Measurements from ENCODE around the gene NCR2.
A peak's percentile ranks its signal among the peaks of the same experiment; 100 is the strongest.
"Not testable (repeated sequence)": the region's sequence is repeated elsewhere in the genome, so short reads cannot be mapped to it uniquely, and the experiment has no call there.

NCR2 gene, protein sequence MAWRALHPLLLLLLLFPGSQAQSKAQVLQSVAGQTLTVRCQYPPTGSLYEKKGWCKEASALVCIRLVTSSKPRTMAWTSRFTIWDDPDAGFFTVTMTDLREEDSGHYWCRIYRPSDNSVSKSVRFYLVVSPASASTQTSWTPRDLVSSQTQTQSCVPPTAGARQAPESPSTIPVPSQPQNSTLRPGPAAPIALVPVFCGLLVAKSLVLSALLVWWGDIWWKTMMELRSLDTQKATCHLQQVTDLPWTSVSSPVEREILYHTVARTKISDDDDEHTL

DNA sequence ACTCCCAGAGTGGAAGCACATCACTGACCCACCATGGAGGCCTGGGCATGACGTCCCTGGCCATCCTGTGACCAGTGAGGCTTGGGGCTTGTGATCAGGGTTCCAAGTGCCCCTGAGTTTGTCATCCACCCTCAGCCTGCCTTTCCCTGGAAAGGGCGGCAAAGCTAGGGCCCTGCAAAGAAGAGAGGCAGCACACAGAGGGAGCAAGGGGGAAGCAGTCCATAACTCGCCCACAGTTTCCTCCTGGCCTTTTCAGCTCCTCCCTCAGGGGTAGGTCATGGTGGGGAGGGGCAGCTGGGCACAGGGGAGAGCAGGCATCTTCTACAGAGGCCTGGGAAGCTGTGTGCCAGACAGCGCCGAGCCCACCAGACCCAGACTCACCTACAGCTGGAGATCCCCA lies at the start of gene NCR2:
TSS of gene NCR2 (plus strand) at position 313 of the 400 bp plus-strand sequence. CDS start 269 bp downstream, outside the sequence.
- DNase-seq (ENCODE audit: low read depth in 2 of 2): no peak

DNA sequence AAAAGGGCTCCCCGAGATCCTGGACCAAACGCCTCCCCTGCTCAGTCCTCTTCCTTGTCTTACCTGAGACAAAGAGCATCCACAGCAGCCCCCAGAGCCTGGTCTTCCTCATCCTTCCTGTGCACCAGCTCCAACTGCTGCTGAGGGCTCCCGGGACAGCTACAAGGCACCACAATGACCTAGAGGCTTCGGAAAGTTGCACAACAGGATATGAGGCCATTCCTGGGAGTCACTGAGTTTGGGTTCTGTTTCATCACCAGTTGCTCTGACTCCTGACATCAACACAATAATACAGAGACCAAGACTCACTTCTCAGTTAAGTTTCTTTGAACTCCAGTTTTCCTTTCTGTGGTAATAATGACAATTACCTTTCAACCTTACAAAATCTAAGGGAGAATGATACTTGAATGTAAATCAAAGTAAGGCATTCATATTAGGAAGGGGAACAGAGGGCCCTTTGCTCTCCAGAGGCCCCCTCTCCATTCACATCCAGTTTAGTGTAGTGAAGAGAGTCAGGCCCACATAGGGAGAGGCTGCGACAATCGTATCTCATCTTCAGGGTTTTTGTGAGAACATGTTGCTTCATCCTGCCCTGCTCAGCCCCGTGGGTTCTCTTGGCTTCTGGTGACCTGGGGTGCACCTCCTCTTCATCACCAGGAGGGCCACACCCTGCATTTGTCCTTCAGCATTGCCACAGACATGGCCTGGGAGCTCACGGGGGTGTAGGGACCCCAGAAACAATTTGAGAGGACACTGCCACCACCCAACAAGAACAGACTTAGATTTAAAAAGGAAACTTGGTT lies 48.7 kb upstream of the NCR2 start, which contains the start of gene TREM1:
TSS of gene TREM1 (minus strand) at position 139 of the 803 bp plus-strand sequence. CDS start at position 112, 27 bp downstream.
- no peak for DNase-seq (ENCODE audit: low read depth in 2 of 2)

DNA sequence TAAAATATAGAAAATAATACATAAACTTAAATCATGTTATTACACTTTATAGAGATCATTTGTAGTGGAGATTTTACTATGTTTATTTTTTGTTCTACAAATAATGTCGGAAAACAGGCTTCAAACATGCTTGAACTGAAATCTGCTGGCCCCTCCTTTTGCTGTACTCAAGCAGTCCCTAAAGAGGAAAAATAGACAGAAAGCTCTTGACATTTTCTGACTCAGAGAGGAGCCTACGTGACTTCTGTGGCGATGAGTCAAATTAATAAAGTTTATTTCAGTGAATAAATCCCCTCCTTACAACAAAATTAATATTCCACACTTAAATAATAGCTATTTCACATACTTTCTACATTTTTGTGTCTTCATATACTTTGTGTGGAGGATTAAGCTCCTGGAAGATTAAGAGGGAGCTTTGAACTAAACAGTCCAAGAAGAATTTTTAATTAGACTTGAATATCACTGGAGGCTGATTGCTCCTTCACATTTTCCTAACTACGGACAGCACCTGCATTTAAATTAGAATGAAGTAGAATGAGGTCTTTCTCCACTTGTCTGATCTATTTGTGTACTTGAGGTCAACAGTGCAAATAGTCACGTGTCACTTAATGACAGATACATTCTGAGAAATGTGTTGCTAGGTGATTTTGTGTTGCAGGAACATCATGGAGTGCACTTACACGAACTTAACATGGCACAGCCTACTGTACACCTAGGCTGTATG lies 47.2 kb upstream of the NCR2 start:
- no peak for DNase-seq (ENCODE audit: low read depth in 2 of 2)

DNA sequence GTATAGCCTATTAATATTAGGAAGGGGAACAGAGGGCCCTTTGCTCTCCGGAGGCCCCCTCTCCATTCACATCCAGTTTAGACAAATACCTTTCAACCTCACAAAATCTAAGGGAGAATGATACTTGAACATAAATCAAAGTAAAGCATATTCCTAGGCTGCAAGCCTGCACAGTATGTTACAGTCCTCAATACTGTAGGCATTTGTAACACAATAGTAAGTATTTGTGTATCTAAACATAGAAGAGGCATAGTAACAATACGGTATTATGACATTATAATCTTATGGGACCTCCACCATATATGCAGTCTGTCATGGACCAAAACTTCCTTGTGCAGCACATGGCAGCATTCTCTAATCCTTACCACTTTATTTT lies 46.7 kb upstream of the NCR2 start:
- no peak for DNase-seq (ENCODE audit: low read depth in 2 of 2)

DNA sequence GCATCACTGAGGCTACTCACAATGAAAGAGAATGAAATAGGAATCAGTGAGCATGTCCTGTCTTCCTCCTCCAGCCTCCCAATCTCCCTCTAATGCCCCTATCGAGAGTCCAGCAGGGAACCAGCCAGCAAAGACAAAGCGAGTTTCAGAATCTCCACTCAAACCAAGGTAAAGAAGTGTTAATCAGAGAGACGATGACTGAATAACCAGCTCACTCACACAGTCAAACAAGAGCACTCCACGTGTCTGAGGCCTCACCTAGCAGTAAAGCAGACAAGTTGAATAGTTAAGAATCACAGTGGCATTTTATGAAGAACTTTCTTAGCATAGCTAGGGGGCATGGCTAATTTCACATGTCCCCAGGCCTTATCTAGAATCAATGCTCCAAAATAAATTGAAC lies 45.6 kb upstream of the NCR2 start:
- no peak for DNase-seq (ENCODE audit: low read depth in 2 of 2)

DNA sequence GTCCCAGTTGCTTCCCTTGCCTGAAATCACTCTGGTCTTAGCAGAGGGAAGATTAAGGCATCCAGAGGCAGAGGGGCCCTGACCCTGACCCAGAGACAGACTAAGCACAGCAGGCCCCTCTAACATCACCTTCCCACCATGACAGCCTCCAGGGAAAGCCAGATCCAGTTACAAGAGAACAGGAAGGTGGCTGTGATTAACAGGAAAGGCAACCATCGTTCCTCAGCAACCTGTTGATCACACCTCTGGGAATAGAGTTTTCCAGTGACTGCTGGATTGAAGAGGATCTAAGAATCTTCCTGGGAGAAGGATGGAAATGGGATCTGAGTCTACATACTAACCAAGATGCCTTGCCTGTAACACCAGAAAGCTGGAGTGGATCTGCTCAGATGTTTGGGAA lies 43.7 kb upstream of the NCR2 start:
- no peak for DNase-seq (ENCODE audit: low read depth in 2 of 2)

DNA sequence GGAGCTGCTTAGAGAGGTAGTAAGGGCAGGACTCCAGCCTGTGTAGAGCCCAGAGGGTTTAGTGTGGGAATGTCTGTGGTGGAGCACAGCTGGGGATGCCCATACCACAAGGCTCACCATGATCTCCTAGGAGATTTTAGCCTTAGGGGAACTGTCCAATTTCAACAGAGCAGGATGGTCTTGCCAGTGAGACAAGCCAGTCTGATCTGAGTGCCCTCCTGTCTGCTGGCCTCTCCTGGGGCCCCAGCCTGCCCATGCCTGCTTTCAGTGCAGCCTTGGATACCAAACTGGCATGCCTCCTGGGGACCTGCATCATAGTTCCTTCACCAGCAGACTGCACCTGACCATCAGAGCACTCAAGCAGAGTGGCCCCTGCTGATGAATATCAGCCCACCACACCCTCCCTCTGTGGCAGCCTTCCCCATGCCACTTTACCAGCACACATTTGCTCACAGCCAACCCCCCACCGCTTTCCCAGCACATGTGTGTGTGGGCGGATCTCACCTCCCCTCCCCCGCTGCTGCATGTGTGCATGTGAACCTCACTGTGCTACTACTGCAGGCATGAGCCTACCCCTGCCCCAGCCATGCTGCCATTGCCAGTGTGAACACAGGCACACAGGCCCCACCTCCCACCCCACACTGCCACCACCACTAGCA lies 41.1 kb upstream of the NCR2 start:
- no peak for DNase-seq (ENCODE audit: low read depth in 2 of 2)

DNA sequence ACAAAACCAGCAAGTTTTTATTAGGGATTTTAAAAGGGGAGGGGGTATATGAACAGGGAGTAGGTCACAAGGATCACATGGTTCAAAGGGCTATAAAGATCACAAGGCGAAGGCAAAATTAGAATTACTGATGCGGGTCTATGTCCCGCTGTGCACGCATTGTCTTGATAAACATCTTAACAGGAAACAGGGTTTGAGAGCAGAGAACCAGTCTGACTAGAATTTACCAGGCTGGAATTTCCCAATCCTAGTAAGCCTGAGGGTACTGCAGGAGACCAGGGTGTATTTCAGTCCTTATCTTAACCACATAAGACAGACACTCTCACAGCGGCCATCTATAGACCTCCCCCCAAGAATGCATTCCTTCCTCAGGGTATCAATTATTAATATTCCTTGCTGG lies 38.2 kb upstream of the NCR2 start:
- DNase-seq (ENCODE audit: low read depth in 2 of 2): not testable (repeated sequence)

DNA sequence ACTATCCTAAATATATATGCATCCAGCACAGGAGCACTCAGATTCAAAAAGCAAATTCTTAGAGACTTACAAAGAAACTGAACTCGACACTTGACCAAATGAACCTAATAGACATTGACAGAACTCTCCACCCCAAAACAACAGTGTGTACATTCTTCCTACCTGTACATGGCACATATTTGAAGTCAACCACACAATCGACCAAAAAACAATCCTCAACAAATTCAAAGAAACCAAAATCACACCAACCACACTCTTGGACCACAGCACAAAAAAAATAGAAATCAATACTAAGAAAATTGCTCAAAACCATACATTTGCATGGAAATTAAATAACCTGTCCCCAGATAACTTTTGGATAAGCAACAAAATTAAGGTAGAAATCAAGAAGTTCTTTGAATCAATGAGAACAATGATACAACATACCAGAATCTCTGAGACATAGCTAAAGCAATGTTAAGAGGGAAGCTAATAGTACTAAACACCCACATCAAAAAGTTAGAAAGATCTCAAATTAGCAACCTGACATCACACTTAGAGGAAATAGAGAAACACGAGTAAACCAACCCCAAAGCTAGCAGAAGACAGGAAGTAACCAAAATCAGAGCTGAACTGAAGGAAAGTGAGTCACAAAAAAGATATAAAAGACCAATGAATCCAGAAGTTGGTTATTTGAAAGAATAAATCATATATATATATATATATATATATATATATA lies 36.5 kb upstream of the NCR2 start:
- no peak for DNase-seq (ENCODE audit: low read depth in 2 of 2)

DNA sequence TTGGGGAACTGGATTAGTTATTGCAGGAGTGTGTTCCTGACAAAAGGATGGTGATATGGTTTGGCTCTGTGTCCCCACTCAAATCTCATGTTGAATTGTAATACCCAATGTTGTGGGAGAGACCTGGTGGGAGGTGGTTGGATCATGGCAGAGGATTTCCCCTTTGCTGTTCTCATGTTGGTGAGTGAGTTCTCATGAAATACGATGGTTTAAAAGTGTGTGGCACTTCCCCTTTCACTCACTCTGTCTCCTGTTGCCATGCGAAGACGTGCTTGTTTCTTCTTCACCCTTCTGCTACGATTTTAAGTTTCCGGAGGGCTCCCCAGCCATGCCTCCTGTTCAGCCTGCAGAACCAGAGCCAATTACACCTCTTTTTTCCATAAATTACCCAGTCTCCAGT lies 32.8 kb upstream of the NCR2 start:
- no peak for DNase-seq (ENCODE audit: low read depth in 2 of 2)

DNA sequence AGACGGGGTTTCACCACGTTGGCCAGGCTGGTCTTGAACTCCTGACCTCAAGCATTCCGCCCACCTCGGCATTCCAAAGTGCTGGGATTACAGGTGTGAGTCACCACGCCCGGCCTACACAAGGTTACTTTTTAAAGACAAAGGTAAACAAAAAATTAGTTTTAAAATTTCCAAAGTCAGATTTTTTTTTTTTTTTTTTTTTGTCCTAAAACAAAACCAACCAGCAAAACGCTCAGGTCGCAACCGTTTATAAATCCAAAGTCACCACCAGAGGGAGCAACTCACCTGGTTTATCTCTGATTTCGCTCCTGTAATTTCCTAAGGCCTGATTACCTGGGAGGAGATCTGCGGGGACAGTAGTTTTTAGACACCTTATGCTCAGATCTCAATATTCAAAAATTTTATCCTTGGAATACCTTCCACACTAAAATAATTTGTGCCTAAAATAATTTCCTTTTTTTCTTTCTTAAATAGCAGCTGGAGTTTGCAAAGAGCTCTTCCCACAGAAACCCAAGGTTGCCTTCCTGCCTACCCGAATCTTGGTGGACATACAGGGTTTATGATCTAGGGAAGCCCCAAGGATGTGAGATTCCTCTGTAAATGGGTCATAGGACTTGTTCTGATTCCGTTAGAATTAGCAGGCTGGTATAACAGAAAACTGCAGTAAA lies 29.1 kb upstream of the NCR2 start:
- no peak for DNase-seq (ENCODE audit: low read depth in 2 of 2)

DNA sequence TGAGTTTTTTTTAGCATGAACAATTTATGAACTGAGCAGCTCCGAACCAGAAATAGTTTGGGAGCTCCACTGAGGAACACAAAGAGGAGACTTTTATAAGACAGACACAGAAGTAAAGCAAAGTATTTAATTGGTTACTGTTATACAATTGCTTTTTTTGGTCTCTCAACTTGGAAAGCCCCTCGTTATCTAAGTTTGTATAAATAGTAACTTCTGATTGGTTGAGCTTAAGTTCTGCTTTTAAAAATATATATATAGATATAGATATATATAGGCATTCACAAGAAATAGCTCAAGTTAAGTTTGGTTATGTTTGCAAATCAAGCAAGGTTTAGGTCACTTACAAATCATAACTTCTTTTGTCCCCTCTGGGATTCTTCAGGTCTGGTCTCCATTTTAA lies 20.2 kb upstream of the NCR2 start:
- no peak for DNase-seq (ENCODE audit: low read depth in 2 of 2)

DNA sequence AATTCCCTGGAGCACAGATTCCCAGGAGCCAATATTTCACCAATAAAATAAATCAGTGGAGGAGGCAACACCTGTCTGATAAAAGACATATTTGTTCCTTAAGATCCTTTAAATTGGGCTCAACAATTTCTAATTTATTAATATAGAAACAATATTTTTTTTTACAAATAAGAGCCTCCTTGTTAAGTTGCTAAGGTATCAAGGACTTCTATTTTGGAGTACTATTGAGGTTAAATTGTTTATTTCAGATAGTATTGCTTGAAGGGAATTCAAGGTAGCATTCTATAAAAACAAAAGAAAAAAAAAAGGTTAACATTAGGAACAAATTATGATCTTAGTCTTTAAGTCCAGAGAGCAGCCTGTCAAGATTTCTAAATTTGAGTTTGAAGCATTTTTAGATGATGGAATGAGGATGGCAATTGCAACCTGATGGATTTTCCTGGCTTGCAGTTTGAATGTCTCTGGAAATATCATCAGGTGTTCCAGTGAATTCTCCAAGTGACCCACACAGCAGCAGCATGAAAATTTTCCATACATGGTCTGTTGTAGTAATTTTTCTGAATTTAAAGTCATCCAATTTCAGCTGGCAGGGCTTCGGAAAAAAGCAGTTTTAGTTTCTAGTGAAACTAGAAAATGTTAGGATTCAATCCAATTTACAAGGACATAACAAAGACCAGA lies 19.3 kb upstream of the NCR2 start:
- DNase-seq (ENCODE audit: low read depth in 2 of 2): no peak

DNA sequence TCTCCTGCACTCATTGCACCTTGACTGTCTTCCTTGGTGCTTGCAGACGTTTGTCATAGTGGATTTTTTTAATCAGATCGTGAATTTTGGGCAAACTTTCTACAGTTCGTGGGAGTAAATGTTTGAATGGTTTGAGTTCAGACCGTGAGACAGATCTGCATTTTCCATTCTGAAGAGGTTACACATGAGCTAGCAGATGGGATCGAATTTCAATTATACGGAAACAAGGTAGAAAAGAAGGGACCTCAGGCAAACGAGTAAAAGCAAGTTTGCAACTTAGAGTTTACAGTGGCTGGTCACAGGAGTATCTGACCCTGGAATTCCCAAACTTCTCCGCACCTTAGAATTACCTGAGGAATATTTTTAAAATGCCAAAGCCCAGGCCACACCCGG lies 17.2 kb upstream of the NCR2 start:
- no peak for DNase-seq (ENCODE audit: low read depth in 2 of 2)

DNA sequence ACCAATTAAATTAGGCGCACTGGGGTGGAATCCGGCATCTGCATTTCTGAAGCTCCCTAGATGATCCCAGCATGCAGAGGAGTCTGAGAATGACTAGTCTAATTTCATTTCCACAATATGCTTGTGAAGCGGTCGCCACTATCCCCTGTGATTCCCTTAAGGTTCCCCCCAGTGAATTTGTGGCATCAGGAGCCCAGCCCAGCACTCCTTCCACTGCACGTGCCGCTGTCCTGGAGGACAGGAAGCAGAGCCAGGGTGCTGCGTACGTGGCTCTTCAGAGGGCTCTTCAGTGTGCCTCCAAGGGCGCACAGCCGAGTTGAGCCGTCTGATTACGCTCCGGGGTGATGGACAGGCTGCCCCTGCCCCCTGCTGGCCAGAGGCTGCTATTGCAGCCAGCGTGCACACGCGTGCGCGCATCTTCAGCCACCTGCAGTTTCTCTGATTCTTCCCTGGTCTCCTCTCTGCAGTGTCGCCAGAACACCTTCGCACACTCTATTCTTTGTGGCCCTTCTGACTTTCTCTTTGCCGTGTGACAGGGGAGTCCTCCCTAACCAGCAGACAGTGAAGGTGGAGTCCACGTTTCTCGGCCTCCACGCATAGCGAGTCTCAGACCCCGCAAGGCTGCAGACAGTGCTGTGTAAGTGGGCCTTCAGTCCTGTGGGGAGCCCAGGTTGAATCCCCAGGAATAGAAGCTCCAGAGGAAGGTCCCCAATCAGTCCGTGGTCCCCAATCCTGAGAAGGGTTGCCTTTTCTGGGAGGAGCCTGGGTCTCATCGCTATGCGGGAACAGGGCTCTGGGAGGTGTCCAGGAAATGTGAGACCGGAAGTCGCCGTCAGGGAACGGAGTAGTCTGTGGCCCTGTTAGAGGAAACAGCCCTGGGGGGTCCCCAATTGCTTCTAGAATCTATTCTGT lies 16.5 kb upstream of the NCR2 start:
- DNase-seq (ENCODE audit: low read depth in 2 of 2): peak; percentile 58 to 61

DNA sequence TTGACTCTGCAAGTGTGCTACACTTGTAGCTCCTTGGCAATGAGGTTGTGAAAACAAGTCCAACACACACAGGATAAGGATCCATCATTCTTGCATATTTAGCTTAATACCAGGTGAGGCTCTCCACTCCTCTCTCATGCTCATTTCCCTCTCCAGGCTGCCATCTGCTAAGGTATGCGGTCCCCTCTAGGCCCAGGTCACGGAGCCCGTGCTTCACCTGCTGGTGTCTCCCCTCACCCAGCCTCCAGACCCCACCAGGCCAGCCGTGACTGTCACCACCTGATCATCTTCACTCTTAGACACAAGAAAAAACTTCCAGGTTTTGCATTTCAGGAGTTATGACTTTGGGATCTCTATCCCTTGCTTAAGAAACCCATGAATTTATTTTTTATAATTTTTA lies 14.2 kb upstream of the NCR2 start:
- no peak for DNase-seq (ENCODE audit: low read depth in 2 of 2)

DNA sequence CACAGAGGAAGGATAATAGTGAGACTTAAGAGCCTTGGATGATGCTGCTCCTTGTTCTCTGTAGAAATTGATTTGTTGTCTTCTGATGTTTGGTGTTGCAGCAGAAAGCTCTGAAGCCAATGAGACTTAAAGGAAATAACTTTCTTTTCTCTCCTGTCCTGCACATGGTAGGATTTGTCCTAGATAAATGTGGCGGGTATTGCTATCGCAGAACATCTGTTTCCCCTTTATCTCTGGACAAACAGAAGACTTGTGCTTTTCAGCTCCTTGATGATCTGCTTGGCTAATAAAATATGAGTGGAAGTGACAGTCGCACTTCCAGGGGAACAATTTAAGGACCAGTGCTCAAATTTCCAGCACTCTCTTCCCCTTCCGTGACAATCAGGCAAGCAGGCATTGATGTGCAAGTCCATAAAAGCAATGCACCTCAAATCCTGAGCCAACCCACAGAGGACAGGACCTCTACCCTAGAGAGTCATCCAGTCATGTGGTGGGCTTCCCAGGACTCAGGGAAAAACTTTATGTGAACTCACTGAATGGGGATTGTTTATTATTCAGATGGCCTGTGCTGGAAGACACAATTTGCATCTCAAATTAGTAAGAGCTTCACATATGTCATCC lies 9.9 kb upstream of the NCR2 start:
- no peak for DNase-seq (ENCODE audit: low read depth in 2 of 2)

DNA sequence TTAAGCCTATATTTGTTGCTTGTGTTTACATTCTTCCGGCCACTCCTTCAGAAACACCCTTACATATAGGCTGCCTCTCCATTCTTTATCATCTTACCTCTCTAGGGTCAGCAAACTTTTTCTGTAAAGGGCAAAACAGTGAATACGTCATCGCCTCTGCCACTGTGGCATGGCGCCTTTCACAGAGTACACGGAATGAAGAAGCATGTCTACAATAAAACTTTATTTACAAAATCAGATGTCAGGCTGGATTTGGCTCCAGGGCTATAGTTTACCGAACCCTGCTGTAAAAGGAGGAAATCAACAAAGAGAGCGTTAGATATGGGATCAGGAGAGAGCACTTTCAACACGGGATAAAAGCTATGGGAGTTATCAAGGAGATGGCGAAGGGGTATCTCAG lies 9.3 kb upstream of the NCR2 start:
- no peak for DNase-seq (ENCODE audit: low read depth in 2 of 2)

DNA sequence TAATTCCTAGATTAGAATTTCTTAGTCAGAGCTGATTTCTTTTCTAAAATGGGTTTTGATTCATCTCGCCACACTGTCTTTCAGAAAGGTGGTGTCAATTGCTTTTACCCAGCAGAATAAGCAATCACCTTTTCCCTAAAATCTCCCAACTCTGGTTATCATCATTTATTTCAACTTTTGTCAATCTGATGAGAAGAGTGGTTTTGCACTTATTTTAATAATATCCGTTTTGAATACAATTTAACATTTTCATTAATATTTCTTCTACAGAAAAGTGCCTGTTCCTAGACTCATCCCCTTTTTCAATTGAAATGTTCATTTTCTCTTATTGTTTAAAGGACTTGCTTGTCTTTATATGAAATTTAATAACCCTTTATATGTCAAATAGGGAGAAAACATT lies 8.2 kb upstream of the NCR2 start:
- DNase-seq (ENCODE audit: low read depth in 2 of 2): no peak
